Bronchial epithelial cell (primary cell): ENCODE results near the gene ARHGAP25. TPM values are rescaled to one million over a fixed set of nuclear protein-coding genes. Genes with fewer than 3 reads are reported as not detected.

ENCODE experiments used
- DNase-seq: peaks from one replicate; pipeline ENCODE4 v3.0.0-alpha.2; 2010; ENCODE audit warnings: low read depth
- FAIRE-seq: peaks from 2 replicates; lab custom pipeline; 2011; peaks lifted over from hg19 to GRCh38; lab: Jason Lieb, UNC
- H3K27me3 ChIP-seq: 2 replicates; pipeline ENCODE4 v1.5.1; 2011; ENCODE audit warnings: low read length; ENCODE audit not compliant: control insufficient read depth, insufficient read depth
- H3K36me3 ChIP-seq: 2 replicates; pipeline ENCODE4 v1.5.1; 2011; ENCODE audit warnings: low read length; ENCODE audit not compliant: control insufficient read depth, insufficient read depth
- H3K4me3 ChIP-seq: 2 replicates; pipeline ENCODE4 v1.5.1; 2011; ENCODE audit warnings: mild to moderate bottlenecking, low read depth, low read length, control low read depth
- CTCF ChIP-seq: IDR thresholded peaks from 2 replicates; pipeline ENCODE4 v1.5.1; 2011; ENCODE audit warnings: mild to moderate bottlenecking, moderate library complexity, low read length, control low read depth, inconsistent platforms; ENCODE audit not compliant: insufficient read depth, severe bottlenecking
- total RNA-seq: library from RNA; depleted of rRNA; stranded (reverse); fragments of >200 nt; gene quantifications from 2 replicates; pipeline ENCODE4 v1.2.1, GENCODE V29; 2014

The ARHGAP25 gene
- total RNA-seq, 1 donor from 2014 or later = 0.79 TPM

GRCh38 chr2:68741238-68741637 lies 6.6 kb downstream of the ARHGAP25 start:
- H3K27me3 ChIP-seq = no peaks in the 10 kb centered on the region
- no peak overlapping the region for H3K4me3 ChIP-seq
- no peaks in the 10 kb centered on the region for H3K36me3 ChIP-seq
- TF ChIP-seq CTCF = no peak
- DNase-seq (peak; percentile 71), FAIRE-seq (no peak)

DNA sequence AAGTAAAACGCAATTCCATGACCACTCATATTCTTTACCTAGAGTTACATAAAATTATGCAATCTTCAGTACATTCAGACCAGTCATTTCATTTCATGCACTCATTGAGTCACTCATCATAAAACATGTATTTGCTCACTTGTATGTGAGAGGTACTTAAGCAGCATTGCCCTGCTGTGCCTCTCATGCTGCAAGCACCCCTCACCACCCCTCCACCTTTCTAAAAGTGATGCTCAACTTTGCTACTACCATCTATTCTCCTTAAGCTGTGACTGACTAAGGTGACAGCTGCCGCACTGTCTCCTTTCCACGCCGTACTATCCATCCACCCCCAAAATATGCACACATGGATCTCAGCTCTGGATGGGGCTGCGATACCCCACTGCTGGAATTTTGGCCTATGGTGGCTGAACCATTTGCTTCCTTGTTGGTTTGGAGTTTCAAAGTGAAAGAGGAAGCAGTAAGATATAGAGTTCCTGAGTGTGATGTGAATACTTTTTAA lies 7.2 kb downstream of the ARHGAP25 start:
- FAIRE-seq = no peak

GRCh38 chr2:68742626-68743415 lies 8.2 kb downstream of the ARHGAP25 start:
- FAIRE-seq (no peak), DNase-seq (no peak)
- Histone ChIP-seq H3K27me3 (no peaks in the 10 kb centered on the region), H3K36me3 (no peaks in the 10 kb centered on the region), H3K4me3 (no peak overlapping the region)
- TF ChIP-seq CTCF = no peak

More for the DNA sequence above, 7.2 kb downstream of the ARHGAP25 start:
- DNase-seq = peak; percentile 89
- H3K4me3 ChIP-seq = no peak overlapping the region
- TF ChIP-seq CTCF = no peak
- H3K36me3 ChIP-seq = no peaks in the 10 kb centered on the region
- no peaks in the 10 kb centered on the region for H3K27me3 ChIP-seq

GRCh38 chr2:68743531-68743930 lies 8.9 kb downstream of the ARHGAP25 start:
- Histone ChIP-seq H3K36me3 (no peaks in the 10 kb centered on the region), H3K4me3 (no peak overlapping the region), H3K27me3 (no peaks in the 10 kb centered on the region)
- DNase-seq (no peak), FAIRE-seq (no peak)
- no peak for TF ChIP-seq CTCF

DNA sequence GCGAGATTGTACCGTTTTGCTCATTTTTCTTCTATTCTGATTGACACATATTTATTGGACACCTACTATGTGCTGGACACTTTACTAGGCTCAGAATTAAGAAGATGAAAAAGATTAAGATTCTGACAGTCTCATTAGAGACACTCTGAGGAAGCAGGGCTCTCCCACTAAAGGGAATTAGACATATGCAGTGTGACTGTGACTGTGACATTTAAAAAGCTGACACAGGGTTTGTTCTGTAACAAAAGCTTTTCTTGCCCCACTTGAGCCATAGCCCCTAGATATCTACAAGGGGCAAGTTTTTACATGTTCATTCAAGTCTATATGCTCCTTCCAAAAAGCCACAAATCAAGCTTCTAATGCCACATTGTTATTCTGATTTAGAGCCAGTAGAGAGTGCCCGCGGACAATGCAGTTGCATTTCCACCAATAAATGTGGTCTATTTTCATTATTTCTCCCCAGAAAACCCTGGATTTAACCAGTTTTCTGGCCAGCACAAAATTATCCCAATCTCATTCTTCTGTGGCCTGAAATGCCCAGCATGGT lies 9.8 kb downstream of the ARHGAP25 start:
- FAIRE-seq (no peak), DNase-seq (peak; percentile 74)
- H3K36me3 ChIP-seq = no peaks in the 10 kb centered on the region
- TF ChIP-seq CTCF = peak; percentile 32
- H3K27me3 ChIP-seq = no peaks in the 10 kb centered on the region
- no peak overlapping the region for H3K4me3 ChIP-seq
